NB4 (cell line): ENCODE measurements around the gene MICU1.

Experiments used
- DNase-seq: peaks from one replicate; pipeline ENCODE4 v3.0.0; 2010; ENCODE audit warnings: low read depth
- H3K4me3 ChIP-seq: one replicate; pipeline ENCODE4 v1.5.1; 2011; ENCODE audit warnings: mild to moderate bottlenecking, low read depth, low read length, moderate library complexity
- CTCF ChIP-seq: IDR thresholded peaks from one replicate; pipeline ENCODE4 v1.5.1; 2012; ENCODE audit warnings: low read depth, low read length
- MYC ChIP-seq: IDR thresholded peaks from 2 replicates; pipeline ENCODE4 v1.6.1; 2011; ENCODE audit warnings: low read depth, low read length
- POLR2A ChIP-seq: IDR thresholded peaks from 2 replicates; pipeline ENCODE4 v1.6.1; 2011; ENCODE audit warnings: mild to moderate bottlenecking; ENCODE audit not compliant: insufficient read length; ENCODE audit errors: extremely low read depth
- TF ChIP-seq, protein P1 (sequence below): IDR thresholded peaks from 2 replicates; pipeline ENCODE4 v1.6.1; 2011; ENCODE audit warnings: low read depth, low read length

The MICU1 gene

GRCh38 chr10:72542396-72542815, 83.5 kb downstream of the MICU1 start:
- no peak for DNase-seq
- no peak for TF ChIP-seq CTCF
- no peak for TF ChIP-seq MYC
- no peak for TF ChIP-seq POLR2A
- TF ChIP-seq, protein P1, sequence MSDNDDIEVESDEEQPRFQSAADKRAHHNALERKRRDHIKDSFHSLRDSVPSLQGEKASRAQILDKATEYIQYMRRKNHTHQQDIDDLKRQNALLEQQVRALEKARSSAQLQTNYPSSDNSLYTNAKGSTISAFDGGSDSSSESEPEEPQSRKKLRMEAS, result no peak
- H3K4me3 ChIP-seq, result no peak overlapping the region

GRCh38 chr10:72541337-72541736, 84.5 kb downstream of the MICU1 start:
- TF ChIP-seq POLR2A (no peak), MYC (no peak), CTCF (no peak)
- TF ChIP-seq, protein P1, result no peak
- no peak for DNase-seq
- H3K4me3 ChIP-seq, result no peak overlapping the region

GRCh38 chr10:72540193-72540807, 85.6 kb downstream of the MICU1 start:
- no peak for TF ChIP-seq POLR2A
- TF ChIP-seq, protein P1, result no peak
- TF ChIP-seq CTCF, result no peak
- TF ChIP-seq MYC, result no peak
- DNase-seq, result no peak
- no peak overlapping the region for H3K4me3 ChIP-seq

- no peak for DNase-seq
- TF ChIP-seq POLR2A (no peak), CTCF (no peak), MYC (no peak)
- TF ChIP-seq, protein P1, result no peak
- H3K4me3 ChIP-seq, result no peak overlapping the region
Measured at GRCh38 chr10:72539137-72539536, 86.7 kb downstream of the MICU1 start.

DNA sequence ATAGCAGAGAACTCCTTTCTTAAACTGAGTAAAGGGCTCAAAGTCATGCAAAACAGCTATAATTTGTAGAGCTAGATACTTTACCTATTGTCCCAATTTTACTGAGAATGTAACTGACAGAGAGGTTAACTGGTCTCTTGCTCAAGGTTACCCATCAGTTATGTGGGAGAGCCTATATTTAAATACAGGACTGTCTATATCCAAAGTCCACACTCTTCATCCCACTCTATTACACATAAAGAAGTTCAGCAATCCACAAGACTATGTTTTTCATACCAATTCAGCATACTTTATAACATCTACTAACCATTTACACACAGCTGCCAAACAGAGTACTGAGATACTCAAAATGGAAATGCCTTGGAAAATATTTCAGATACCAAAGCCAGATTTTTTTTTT, 100.2 kb downstream of the MICU1 start:
- no peak overlapping the region for H3K4me3 ChIP-seq
- TF ChIP-seq POLR2A (no peak), MYC (no peak), CTCF (no peak)
- TF ChIP-seq, protein P1, result no peak
- no peak for DNase-seq

GRCh38 chr10:72525277-72525676, 100.6 kb downstream of the MICU1 start:
- no peak overlapping the region for H3K4me3 ChIP-seq
- TF ChIP-seq, protein P1, result no peak
- no peak for TF ChIP-seq MYC
- TF ChIP-seq CTCF, result no peak
- TF ChIP-seq POLR2A, result no peak
- DNase-seq, result no peak
